Stomach (tissue), 9 donors: Measurements from ENCODE around the gene SMIM35. TPM values are rescaled to one million over a fixed set of nuclear protein-coding genes. Genes with fewer than 3 reads are reported as not detected.

Experiments used
- DNase-seq, 2 donors: peaks; one replicate each; pipeline versions ENCODE4 v3.0.0 to v3.0.0-alpha.2; 2013 to 2019
- H3K27ac ChIP-seq, 5 donors: fragments of 200-600 bp in 4 of 5; sonication (generic) in 4 of 5; one replicate each; pipeline ENCODE4 v1.5.1; 2013 to 2019; ENCODE audit warnings: mild to moderate bottlenecking in 1 of 5, moderate library complexity in 1 of 5
- H3K27me3 ChIP-seq, 3 donors: fragments of 200-600 bp; sonication (generic); one replicate each; pipeline ENCODE4 v1.5.1; 2017 to 2019; ENCODE audit warnings: mixed run types in 1 of 3
- H3K36me3 ChIP-seq, 4 donors: fragments of 200-600 bp; sonication (generic); 1 replicate in 3 of 4; 2 replicates in 1 of 4; pipeline ENCODE4 v1.5.1; 2016 to 2019
- H3K4me1 ChIP-seq, 4 donors: fragments of 200-600 bp; sonication (generic); one replicate each; pipeline ENCODE4 v1.5.1; 2016 to 2019
- H3K4me3 ChIP-seq, 4 donors: fragments of 200-600 bp; sonication (generic) in 3 of 4; one replicate each; pipeline ENCODE4 v1.5.1; 2016 to 2019; ENCODE audit warnings: mild to moderate bottlenecking in 1 of 4
- H3K9me3 ChIP-seq, 4 donors: fragments of 200-600 bp; sonication (generic); one replicate each; pipeline ENCODE4 v1.5.1; 2016 to 2019
- CTCF ChIP-seq, 7 experiments: fragments of 450-650 bp in 4 of 7; fragments of 200-600 bp in 3 of 7; sonication (generic) in 3 of 7; IDR thresholded peaks; one replicate each; pipeline ENCODE4 v1.5.1; 2016 to 2019; ENCODE audit warnings: antibody characterized with exemption in 7 of 7, control low read depth in 2 of 7, mild to moderate bottlenecking in 1 of 7
- EP300 ChIP-seq: sonication (generic); formaldehyde crosslinking; IDR thresholded peaks from one replicate; pipeline ENCODE4 v1.6.1; 2017; ENCODE audit warnings: antibody characterized with exemption
- POLR2A ChIP-seq, 4 donors: fragments of 450-650 bp; IDR thresholded peaks; one replicate each; pipeline ENCODE4 v1.6.1; 2016; ENCODE audit warnings: antibody characterized with exemption in 4 of 4, control low read depth in 2 of 4, mild to moderate bottlenecking in 1 of 4, moderate library complexity in 1 of 4
- POLR2AphosphoS5 ChIP-seq, 3 donors: sonication (generic); formaldehyde crosslinking; IDR thresholded peaks; one replicate each; pipeline ENCODE4 v1.6.1; 2016; ENCODE audit warnings: antibody characterized with exemption in 3 of 3
- WGBS, 5 donors: extraction: QIAGEN DNeasy Blood & Tissue Kit in 3 of 5; methylation state at CpG; one replicate each; pipeline versions ENCODE4 v1.1.5 to v1.1.7; 2013 to 2018; 5-methylcytosine and 5-hydroxymethylcytosine counted together
- intact Hi-C: fragments of 100-400 bp; cut with DNase I; formaldehyde crosslinking; loops from one replicate; pipeline ENCODE4 v1.15.1; 2023; ENCODE audit warnings: low total_unique reads
- polyA plus RNA-seq, 3 donors: library from polyadenylated mRNA; stranded (reverse); fragments of 200-250 nt; gene quantifications; one replicate each; pipeline ENCODE4 v1.2.3, GENCODE V29; 2013
- total RNA-seq, 5 donors: library from RNA; depleted of rRNA; stranded (reverse); fragments of >200 nt; gene quantifications; one replicate each; pipeline versions ENCODE4 v1.1.0 to v1.2.3, GENCODE V29; 2014 to 2016
- donor health status: healthy with polysubstance abuse.
- donor health status: Bipolar disorder and iron deficiency.
- donor health status: healthy.

The SMIM35 gene
- total and polyA plus RNA-seq, 8 donors: 0.03 TPM; not detected in 7

- H3K36me3 ChIP-seq: no peaks in the 10 kb centered on the region
- intact Hi-C loops: loop anchor here (10.0 kb wide), 1 partner anchor 113 kb away; no protein-coding TSS in a partner anchor
- no peaks in the 10 kb centered on the region for H3K27me3 ChIP-seq
- 77 to 84% (median 78%) methylated on average over 14 of the region's 14 CpGs for WGBS, 5 donors
- TF ChIP-seq POLR2AphosphoS5 (IDR thresholded peaks at IDR 0.05) (no peak), EP300 (no peak), POLR2A (IDR thresholded peaks at IDR 0.05) (no peak), CTCF (IDR thresholded peaks at IDR 0.05) (no peak)
- H3K9me3 ChIP-seq: no peaks in the 10 kb centered on the region
- H3K27ac ChIP-seq: no peak overlapping the region
- no peak overlapping the region for H3K4me3 ChIP-seq
- peaks cover 0 to 6% (median 0%) of the 10 kb centered on the region in 4 donors for H3K4me1 ChIP-seq
- DNase-seq: no peak
Observed at GRCh38 chr11:118057251-118058145, 29.3 kb downstream of the SMIM35 start.

GRCh38 chr11:118056806-118057205 is 30.0 kb downstream of the SMIM35 start:
- Histone ChIP-seq H3K27me3 (no peaks in the 10 kb centered on the region), H3K4me1 (peaks cover 0 to 6% (median 0%) of the 10 kb centered on the region in 4 donors), H3K4me3 (no peak overlapping the region), H3K27ac (no peak overlapping the region), H3K9me3 (no peaks in the 10 kb centered on the region), H3K36me3 (no peaks in the 10 kb centered on the region)
- 79 to 87% (median 81%) methylated on average over 8 of the region's 8 CpGs for WGBS, 5 donors
- no peak for TF ChIP-seq POLR2AphosphoS5 (IDR thresholded peaks at IDR 0.05)
- no peak for TF ChIP-seq POLR2A (IDR thresholded peaks at IDR 0.05)
- TF ChIP-seq CTCF (IDR thresholded peaks at IDR 0.05): no peak
- no peak for TF ChIP-seq EP300
- DNase-seq: no peak
- intact Hi-C loops: loop anchor here (10.0 kb wide), 1 partner anchor 112 kb away; no protein-coding TSS in a partner anchor

GRCh38 chr11:118055966-118056365 is 30.8 kb downstream of the SMIM35 start:
- 92 to 99% (median 96%) methylated on average over 7 of the region's 7 CpGs for WGBS, 5 donors
- DNase-seq: no peak
- intact Hi-C loops: loop anchor here (10.0 kb wide), 1 partner anchor 111 kb away; no protein-coding TSS in a partner anchor

More at GRCh38 chr11:118055966-118056365, 30.8 kb downstream of the SMIM35 start:
- TF ChIP-seq POLR2A (IDR thresholded peaks at IDR 0.05) (no peak), CTCF (IDR thresholded peaks at IDR 0.05) (no peak), EP300 (no peak), POLR2AphosphoS5 (IDR thresholded peaks at IDR 0.05) (no peak)
- no peaks in the 10 kb centered on the region for H3K27me3 ChIP-seq
- no peaks in the 10 kb centered on the region for H3K9me3 ChIP-seq
- no peak overlapping the region for H3K4me3 ChIP-seq
- H3K36me3 ChIP-seq: no peaks in the 10 kb centered on the region
- no peak overlapping the region for H3K27ac ChIP-seq
- H3K4me1 ChIP-seq: peaks cover 0 to 6% (median 0%) of the 10 kb centered on the region in 4 donors
